H1 (cell line): Measurements from ENCODE around the gene NET1. TPM values are rescaled to one million over a fixed set of nuclear protein-coding genes. Genes with fewer than 3 reads are reported as not detected.

Experiments
- polyA plus RNA-seq, 7 experiments: library from polyadenylated mRNA; depleted of rRNA in 3 of 7; stranded (reverse) in 5 of 7; unstranded in 2 of 7; fragments of >200 nt in 5 of 7; fragments of 200-250 nt in 2 of 7; gene quantifications; 1 replicate in 5 of 7; 2 replicates in 1 of 7; 4 replicates in 1 of 7; pipeline versions ENCODE4 v1.2.1 to v1.2.3, GENCODE V29; 2011 to 2013; ENCODE audit warnings: missing spikeins in 2 of 7, mixed read lengths in 2 of 7
- total RNA-seq: library from RNA; stranded (reverse); fragmentation: NEBNext Ultra II Directional; extraction: Animal tissue kit (Norgen Biotek cat#: 25700); gene quantifications from 2 replicates; pipeline ENCODE4 v1.2.1, GENCODE V29; 2021
- TF ChIP-seq, protein P1 (sequence below): fragments of 300-600 bp; sonication (generic); IDR thresholded peaks from 2 replicates; pipeline ENCODE4 v1.7.1; 2012; ENCODE audit warnings: low read length, moderate library complexity, mild to moderate bottlenecking, inconsistent platforms; ENCODE audit not compliant: insufficient replicate concordance

Gene NET1
- total and polyA plus RNA-seq, 2 of the 8 experiments (the other 6 are each of a cell fraction or from before 2014, with no cell fraction given): 21.5 to 117 TPM

DNA sequence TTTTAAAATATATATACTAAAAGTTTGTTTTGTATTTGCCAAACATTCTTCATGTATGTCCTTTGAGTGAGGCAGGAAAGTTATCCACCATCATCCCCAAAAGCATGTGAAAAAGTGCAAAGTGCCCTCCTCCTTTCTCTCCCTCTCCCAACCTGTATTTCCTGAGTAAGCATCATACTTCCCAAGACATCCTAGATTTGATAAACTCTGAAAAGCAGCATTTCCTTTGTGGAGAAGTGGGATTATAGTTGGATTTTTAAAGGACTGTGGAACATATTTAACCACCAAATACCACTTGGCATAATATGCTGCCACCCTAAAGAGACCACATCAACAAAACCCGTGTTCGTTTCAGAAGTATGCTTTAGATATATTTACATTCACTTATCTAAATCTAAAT is 36.9 kb downstream of the NET1 start (continued):
- TF ChIP-seq, protein P1, sequence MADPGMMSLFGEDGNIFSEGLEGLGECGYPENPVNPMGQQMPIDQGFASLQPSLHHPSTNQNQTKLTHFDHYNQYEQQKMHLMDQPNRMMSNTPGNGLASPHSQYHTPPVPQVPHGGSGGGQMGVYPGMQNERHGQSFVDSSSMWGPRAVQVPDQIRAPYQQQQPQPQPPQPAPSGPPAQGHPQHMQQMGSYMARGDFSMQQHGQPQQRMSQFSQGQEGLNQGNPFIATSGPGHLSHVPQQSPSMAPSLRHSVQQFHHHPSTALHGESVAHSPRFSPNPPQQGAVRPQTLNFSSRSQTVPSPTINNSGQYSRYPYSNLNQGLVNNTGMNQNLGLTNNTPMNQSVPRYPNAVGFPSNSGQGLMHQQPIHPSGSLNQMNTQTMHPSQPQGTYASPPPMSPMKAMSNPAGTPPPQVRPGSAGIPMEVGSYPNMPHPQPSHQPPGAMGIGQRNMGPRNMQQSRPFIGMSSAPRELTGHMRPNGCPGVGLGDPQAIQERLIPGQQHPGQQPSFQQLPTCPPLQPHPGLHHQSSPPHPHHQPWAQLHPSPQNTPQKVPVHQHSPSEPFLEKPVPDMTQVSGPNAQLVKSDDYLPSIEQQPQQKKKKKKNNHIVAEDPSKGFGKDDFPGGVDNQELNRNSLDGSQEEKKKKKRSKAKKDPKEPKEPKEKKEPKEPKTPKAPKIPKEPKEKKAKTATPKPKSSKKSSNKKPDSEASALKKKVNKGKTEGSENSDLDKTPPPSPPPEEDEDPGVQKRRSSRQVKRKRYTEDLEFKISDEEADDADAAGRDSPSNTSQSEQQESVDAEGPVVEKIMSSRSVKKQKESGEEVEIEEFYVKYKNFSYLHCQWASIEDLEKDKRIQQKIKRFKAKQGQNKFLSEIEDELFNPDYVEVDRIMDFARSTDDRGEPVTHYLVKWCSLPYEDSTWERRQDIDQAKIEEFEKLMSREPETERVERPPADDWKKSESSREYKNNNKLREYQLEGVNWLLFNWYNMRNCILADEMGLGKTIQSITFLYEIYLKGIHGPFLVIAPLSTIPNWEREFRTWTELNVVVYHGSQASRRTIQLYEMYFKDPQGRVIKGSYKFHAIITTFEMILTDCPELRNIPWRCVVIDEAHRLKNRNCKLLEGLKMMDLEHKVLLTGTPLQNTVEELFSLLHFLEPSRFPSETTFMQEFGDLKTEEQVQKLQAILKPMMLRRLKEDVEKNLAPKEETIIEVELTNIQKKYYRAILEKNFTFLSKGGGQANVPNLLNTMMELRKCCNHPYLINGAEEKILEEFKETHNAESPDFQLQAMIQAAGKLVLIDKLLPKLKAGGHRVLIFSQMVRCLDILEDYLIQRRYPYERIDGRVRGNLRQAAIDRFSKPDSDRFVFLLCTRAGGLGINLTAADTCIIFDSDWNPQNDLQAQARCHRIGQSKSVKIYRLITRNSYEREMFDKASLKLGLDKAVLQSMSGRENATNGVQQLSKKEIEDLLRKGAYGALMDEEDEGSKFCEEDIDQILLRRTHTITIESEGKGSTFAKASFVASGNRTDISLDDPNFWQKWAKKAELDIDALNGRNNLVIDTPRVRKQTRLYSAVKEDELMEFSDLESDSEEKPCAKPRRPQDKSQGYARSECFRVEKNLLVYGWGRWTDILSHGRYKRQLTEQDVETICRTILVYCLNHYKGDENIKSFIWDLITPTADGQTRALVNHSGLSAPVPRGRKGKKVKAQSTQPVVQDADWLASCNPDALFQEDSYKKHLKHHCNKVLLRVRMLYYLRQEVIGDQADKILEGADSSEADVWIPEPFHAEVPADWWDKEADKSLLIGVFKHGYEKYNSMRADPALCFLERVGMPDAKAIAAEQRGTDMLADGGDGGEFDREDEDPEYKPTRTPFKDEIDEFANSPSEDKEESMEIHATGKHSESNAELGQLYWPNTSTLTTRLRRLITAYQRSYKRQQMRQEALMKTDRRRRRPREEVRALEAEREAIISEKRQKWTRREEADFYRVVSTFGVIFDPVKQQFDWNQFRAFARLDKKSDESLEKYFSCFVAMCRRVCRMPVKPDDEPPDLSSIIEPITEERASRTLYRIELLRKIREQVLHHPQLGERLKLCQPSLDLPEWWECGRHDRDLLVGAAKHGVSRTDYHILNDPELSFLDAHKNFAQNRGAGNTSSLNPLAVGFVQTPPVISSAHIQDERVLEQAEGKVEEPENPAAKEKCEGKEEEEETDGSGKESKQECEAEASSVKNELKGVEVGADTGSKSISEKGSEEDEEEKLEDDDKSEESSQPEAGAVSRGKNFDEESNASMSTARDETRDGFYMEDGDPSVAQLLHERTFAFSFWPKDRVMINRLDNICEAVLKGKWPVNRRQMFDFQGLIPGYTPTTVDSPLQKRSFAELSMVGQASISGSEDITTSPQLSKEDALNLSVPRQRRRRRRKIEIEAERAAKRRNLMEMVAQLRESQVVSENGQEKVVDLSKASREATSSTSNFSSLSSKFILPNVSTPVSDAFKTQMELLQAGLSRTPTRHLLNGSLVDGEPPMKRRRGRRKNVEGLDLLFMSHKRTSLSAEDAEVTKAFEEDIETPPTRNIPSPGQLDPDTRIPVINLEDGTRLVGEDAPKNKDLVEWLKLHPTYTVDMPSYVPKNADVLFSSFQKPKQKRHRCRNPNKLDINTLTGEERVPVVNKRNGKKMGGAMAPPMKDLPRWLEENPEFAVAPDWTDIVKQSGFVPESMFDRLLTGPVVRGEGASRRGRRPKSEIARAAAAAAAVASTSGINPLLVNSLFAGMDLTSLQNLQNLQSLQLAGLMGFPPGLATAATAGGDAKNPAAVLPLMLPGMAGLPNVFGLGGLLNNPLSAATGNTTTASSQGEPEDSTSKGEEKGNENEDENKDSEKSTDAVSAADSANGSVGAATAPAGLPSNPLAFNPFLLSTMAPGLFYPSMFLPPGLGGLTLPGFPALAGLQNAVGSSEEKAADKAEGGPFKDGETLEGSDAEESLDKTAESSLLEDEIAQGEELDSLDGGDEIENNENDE: no peak
- TF ChIP-seq, all 59 proteins: peak for 0
